Activated T-cell treated with anti-CD3 and anti-CD28 coated beads for 24 hours (primary cell): ENCODE measurements around the gene NACC2.
"Not testable (repeated sequence)": the region's sequence is repeated elsewhere in the genome, so short reads cannot be mapped to it uniquely, and the experiment has no call there.

Experiments
- DNase-seq: peaks from one replicate; pipeline ENCODE4 v3.0.0-alpha.2; 2020; ENCODE audit warnings: low read depth

NACC2 gene

GRCh38 chr9:136044971-136045594, 50.0 kb downstream of the NACC2 start:
- DNase-seq = no peak

- DNase-seq = no peak
These were observed 50.7 kb downstream of the NACC2 start for GRCh38 chr9:136044207-136044970.

DNA sequence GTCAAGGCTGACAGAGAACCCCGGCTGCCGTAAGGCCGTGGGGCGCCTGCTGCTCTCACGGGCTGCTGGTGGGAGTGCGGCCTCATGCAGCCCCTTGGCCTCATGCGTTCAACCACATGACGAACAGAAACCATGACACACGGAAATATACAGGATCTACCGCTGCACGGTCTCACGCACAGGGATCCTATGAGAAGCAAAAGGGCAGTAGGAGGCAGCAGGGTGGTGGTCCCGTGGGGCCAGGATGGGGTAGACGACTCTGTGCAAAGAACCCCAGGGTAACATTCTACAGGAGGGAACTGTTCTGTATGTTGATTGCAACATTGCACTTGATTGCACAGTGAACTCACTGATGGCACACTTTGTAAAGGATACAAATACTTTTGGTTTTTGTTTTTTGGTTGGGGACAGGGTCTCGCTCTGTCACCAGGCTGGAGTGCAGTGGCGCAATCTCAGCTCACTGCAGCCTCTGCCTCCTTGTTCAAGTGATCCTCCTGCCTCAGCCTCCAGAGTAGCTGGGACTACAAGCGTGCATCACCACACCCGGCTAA, 51.6 kb downstream of the NACC2 start:
- DNase-seq = no peak

- DNase-seq = no peak
These were observed 52.5 kb downstream of the NACC2 start for GRCh38 chr9:136042541-136042940.

- not testable (repeated sequence) for DNase-seq
These were observed 54.2 kb downstream of the NACC2 start for GRCh38 chr9:136040848-136041247.

- no peak for DNase-seq
These were observed 55.6 kb downstream of the NACC2 start for GRCh38 chr9:136039488-136039887.

- no peak for DNase-seq
These were observed 58.2 kb downstream of the NACC2 start for GRCh38 chr9:136036848-136037247.

GRCh38 chr9:136036050-136036449, 59.0 kb downstream of the NACC2 start:
- no peak for DNase-seq

DNA sequence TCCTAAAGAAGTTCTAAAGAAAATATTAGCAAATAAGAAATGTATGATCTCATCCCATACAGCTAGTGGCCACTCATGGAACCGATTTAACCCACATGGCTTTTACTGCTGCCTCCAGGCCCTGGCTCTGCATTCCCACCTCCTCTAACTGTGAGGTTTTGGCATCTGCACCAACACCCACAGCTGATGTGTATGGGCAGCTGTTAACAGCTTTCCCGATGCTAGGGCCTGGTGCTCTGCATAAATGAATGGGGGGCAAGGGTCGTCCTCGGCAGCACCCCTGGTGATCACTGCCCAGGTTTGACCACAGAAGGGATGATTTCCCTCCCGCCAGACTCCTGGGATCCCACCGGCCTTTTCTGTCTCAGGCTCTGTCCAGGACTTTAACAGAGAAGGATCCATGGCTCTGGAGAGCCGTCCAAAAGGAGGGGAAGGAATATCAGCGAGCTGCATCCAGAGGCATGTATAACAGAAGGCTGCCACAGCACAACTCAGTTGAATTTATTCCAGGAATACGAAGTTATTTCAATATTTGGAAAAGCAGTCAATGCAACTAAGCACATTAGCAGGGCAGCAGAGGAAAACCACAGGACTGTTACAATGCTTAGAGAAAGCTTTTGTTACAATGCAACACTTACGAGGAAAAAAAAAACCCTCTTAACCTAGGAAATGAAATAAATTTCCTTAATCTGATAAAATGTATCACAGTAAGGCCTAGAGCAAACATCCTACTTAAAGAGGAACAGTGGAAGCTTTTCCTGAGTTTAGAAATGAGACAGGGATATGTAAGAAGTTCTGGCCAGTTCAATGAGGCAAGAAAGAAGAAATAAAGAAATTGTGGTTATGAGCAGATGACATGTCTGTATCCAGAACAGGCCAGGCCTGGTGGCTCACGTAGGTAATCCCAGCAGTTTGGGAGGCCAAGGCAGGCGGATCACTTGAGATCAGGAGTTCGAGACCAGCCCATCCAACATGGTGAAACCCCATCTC, 63.1 kb downstream of the NACC2 start:
- no peak for DNase-seq

DNA sequence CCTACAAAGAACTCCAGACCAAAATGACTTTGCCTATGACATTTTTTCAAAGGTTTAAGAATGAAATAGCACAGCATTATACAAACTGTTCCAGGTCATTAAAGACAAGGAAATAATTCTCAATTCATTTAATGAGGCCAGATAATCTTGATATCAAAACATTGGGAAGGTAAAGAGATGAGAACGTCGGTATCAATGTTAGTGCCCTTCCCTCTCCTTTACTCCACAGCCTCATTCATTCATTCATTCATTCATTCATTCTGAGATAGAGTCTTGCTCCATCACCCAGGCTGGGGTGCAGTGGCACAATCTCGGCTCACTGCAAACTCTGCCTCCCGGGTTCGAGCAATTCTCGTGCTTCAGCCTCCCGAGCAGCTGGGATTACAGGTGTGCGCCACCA, 64.0 kb downstream of the NACC2 start:
- no peak for DNase-seq

DNA sequence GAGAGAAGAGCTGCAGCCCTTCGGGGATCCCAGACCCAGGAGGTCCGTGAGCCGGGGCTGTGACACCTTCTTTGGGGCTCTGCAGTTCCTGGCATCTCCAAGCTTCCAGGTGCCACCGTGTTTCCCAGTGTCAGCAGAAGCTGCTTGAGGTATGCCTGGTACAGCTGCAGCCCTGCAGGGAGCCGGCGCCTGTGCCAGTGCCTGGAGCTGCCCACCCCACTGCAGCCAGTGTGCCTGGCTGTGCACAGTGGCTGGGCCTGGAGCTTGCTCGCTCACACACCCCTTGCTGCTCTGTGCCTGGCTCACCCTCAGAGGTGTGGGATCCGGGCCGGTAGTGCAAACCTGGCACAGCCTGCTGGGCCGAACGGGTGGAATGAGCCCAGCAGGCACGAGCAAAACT, 65.5 kb downstream of the NACC2 start:
- DNase-seq = no peak

DNA sequence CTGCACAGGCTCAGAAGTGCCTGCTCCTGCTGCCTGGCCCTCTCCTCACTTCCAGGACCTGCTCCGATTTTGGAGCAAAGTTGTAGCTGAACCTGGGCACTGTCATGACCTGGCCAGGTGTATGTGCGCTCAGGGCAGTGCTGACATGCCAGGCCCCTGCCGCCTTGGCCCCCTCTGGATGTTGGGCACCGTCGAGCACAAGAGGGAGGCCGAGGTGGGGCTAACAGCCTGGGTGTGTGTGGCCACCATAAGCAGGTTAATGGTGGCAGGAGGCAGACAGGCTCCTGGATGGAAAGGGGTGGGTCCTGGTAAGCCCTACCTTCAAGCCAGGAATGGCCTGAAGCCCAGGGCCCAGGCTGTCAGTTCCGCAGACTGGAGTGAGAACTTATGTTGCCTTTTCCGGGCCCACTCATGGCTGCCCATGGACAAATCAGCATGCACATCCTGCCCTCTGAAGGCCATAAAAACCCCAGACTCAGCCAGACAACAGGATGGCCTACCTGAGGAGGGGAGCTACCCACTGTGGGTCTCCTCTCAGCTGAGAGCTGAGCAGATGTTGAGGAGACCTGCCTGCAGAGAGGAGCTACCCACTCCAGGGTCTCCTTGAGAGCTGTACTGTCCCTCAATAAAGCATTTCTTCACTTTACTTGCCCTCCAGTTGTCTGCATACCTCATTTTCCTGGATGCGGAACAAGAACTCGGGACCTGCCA, 66.2 kb downstream of the NACC2 start:
- no peak for DNase-seq

GRCh38 chr9:136026943-136027289, 68.2 kb downstream of the NACC2 start:
- DNase-seq = not testable (repeated sequence)

DNA sequence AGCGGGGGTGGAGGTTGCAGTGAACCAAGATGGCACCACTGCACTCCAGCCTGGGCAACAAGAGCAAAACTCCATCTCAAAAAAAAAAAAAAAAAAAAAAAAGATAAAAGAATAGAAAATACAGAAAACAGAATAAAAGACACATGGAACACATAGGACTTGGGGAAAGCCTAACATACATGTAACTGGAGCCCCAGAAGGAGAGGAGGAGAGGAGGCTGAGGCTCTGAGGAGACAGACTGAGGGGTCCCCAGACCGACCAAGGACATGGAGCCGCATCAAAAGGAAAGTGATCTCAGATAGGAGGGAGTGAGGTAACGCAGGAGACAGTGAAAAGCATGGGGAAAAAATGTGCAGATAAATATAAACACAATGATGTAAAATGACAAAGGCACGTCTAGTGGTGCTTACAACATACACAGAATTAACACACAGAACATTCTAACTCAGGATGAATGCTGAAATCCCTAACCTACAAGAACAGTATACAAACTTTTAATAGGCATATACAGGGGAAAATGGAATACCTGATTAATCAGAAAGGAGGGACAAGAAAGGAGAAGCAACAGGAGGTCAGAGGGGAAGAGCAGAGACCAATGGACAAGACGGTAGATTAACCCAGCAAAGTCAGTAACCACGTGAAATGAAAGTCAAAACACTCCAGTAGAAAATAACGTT, 68.7 kb downstream of the NACC2 start:
- no peak for DNase-seq

DNA sequence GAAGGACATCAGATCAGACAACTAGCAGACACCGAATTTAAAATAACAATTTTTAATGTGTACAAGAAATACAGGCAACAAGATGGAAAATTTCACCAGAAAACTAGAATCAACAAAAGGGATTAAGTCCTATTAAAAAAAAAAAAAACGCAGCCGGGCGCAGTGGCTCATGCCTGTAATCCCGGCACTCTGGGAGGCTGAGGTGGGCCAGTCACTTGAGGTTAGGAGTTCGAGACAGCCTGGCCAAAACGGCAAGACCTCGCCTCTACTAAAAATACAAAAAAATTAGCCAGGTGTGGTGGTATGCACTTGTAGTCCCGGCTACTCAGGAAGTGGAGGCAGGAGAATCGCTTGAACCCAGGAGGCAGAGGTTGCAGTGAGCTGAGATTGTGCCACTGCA, 69.6 kb downstream of the NACC2 start:
- no peak for DNase-seq

DNA sequence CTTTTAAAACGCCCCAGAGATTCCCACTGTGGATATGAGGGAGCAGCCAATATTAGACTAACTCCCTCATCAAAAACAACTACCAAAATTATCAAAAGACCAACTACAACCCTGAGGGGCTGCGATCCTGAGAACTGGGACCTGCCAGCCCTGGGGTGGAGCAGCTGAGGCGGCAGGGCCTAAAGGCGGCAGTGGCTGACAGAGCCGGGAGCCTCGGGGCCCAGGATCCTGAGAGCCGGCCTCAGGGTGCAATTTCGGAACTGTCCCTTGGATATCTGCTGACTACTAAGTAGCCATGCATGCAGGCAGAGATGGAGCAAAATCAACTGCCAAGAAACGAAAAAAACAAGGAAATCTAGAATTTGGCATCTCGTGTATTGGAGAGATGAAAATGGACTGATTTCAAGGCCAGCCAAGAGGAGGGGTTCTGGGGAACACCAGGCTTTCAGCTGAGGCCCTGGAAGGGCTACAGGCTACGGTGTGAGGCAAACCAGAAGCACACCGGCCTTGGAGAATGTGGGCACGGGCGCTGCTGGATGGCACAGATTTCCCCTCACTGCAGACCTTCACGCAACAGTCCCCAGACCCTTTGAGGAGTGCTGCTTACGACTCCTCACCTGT, 70.3 kb downstream of the NACC2 start:
- DNase-seq = no peak

DNA sequence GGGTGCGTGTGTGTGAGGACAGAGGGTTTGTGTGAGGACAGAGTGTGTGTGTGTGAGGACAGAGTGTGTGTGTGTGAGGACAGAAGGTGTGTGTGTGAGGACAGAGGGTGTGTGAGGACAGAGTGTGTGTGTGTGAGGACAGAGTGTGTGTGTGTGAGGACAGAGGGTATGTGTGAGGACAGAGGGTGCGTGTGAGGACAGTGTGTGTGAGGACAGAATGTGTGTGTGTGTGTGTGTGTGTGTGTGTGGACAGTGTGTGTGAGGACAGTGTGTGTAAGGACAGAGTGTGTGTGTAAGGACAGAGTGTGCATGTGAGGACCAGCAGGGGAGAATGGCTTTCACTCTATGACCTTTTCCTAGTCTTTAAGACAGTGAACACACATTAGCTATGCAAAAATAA, 70.8 kb downstream of the NACC2 start:
- no peak for DNase-seq

- no peak for DNase-seq
These were observed 71.5 kb downstream of the NACC2 start for GRCh38 chr9:136023410-136024225.

DNA sequence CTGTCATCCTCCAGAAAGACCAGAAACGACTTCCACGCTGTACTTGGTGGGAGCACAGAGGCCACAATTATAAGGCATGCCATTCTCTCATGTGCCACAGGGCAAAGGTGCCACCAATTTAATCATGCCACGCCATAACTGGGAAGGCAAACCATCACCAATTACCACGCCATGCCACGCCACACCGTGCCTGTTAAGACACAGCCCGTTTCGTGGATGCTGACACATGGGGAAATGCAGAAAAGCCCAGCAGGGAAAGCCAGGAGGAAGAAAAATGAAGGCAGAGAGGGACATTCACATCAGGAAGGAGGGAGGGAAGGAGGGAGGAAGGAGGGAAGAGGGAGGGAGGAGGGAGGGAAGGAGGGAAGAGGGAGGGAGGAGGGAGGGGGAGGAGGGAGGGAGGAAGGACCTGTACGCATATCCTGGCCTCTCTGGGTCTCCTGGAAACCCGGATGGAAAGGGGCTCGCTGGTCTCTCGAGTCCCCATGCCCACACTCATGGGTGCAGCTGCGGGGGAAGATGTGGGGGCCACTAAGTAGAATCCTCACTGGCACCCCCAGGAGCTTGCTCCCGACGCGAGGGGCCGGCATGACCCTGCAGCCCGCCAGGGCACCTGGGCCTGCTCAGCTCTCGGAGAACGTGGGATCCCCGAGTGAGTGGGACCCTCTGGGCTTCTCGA, 72.2 kb downstream of the NACC2 start:
- DNase-seq = no peak
